DMS79 treated with DMSO at 0.1 percent for 48 hours (cell line): ENCODE measurements around the gene TSPAN18.

Source experiments
- DNase-seq: peaks from one replicate; lab custom pipeline; 2025; lab: John Stamatoyannopoulos, UW

TSPAN18 gene

GRCh38 chr11:44979543-44980399 is 253.0 kb downstream of the TSPAN18 start:
- DNase-seq = peak; percentile 97

DNA sequence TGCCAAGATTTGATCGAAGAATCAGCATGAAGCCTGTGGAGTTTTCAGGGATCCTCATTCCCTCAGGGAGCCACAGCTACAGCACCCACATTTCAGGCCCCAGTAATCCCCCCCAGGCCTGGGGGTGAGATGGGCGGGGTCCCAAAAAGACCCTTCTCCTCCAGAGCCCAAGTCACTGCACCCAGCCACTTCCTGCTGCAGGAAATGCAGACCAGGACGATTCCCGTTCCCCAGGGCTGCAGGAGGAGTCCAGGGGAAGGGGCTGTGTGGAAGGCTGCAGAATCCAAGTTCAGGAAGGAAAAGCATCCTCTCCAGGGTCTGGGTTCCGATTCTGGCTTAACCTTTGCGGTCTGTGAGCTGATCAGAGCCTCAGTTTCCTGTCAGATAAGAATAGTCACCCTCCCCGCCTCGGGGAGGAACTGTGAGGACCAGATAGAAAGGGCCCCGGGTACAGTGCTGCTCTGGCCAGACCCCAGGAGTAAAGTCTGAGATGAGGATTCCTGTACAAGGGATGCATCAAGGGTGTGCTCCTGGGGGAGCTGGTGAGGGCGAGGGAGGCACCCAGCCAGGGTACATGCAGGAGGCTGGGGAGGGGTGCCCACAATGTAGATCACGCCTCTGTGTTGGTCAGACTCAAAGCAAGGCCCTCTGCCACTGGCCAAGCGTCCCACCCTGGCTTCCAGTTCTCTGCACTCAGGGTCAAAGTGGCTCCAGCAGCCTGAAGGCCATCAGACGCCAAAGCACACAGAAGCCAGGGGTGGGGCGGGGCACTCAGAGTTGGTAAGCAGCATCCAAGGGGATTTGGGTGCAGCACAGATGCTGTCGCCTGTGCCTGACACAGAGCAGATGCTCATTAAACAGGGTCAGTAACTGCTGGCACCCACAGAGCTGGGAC is 254.0 kb downstream of the TSPAN18 start:
- DNase-seq = no peak
